T1000 (cell line): ENCODE results near the gene ATXN1.

ENCODE experiments used
- DNase-seq: peaks from one replicate; lab custom pipeline; 2025; ENCODE audit warnings: mixed read lengths; lab: John Stamatoyannopoulos, UW

ATXN1 gene

DNA sequence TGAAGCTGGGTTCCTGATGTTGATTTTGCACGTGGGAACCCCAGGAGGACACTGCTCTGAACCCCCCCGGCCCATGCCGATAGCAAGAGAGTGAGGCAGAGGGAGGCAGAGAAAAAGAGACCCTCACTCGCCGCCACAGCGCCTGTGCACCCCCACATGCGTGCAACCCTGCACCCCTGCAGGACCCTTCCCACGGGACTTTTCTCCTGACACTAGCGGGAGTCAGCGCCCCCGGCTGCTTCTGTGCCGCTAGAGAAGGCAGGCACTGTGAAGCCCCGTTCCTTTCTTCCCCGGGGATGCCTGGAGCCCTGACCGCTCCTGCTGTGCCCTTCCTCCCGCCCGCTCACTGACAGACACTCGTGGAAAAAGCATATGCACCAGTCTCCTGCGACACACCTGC is 455.5 kb downstream of the ATXN1 start:
- no peak for DNase-seq

GRCh38 chr6:16305246-16305725 is 456.0 kb downstream of the ATXN1 start:
- no peak for DNase-seq

DNA sequence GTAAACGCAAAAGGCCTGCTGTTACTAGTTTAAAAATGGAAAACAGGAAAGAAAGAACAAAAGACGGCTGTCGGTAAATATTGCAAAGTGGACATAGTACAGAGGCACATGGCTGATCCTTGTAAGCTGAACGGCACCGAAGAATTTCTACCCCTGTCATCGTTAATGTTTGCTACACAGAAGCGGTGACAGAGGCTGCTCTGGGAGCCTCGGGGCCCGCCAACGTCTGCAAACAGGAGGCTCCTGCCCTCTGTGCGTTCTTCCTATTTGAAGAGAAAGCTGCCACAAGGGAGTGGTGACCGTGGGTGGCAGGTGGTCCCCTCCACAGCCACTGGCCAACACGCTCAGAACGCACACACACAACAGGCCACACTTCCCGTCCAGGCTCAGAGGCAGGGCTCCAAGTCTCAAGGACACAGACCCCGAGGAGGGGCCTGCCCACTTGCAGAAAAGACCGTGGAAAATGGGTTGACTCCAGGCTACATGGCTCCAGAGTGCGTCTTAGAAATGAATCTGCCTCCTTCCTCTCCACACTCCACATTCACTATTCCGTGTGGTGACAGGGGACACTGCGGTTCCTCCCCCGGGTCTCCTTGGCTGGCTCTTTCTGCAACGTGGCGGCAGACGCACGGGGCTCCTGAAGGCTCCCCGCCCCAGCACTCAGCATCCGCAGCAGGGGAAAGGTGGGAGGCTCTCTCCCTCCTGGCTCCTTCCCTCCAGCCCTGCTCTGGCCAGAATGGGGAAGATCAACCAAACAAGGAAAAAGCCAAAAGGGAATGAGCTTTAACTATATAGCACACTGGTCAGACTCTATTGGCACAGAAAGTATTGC is 458.3 kb downstream of the ATXN1 start:
- no peak for DNase-seq

DNA sequence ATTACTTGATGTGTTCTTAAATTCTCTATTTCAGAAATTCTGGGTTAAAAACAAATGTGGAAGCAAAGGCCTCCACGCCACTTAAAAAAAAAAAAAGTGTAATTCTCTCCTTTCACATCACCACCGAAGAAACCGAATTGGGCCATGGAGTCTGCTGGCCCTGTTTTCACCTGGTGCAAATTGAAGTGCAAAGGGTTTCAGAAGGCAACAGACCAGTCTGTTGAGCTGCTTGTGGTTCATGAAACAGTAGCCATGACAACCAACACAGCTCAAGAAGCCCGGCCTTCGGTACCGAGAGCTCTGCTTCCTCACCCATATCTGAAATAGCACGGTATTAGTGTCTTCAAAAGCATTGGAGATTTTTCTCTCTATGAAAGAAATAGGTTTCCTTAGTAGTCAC is 459.7 kb downstream of the ATXN1 start:
- DNase-seq, result no peak

- no peak for DNase-seq
Observed at GRCh38 chr6:16299861-16300260, 461.4 kb downstream of the ATXN1 start.

- no peak for DNase-seq
Observed at GRCh38 chr6:16296061-16296670, 465.1 kb downstream of the ATXN1 start.

GRCh38 chr6:16295471-16295870 is 465.8 kb downstream of the ATXN1 start:
- no peak for DNase-seq

- no peak for DNase-seq
Observed at GRCh38 chr6:16295060-16295459, 466.2 kb downstream of the ATXN1 start.

DNA sequence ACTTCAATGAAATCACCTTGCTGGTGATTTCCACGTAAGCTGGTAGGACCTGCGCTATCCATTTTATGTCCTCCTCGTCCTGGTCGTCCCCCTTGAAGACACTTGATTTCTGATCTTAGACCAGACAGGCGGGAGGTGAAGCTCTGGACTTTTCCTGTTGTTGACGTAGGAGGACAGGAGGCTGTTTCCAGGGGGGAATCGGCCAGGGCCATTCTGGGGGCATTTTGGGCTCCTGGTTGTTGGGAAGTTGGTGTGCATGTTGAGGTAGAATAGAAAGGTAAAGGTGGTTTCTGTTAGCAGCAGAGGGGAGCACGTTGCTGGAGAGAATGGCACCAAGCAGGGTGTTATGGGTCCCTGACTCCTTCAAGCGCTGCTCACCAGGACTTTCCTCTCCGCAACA is 466.9 kb downstream of the ATXN1 start:
- DNase-seq, result no peak

- no peak for DNase-seq
Observed at GRCh38 chr6:16292942-16293341, 468.3 kb downstream of the ATXN1 start.

- no peak for DNase-seq
Observed at GRCh38 chr6:16292432-16292831, 468.8 kb downstream of the ATXN1 start.

- no peak for DNase-seq
Observed at GRCh38 chr6:16291739-16292138, 469.5 kb downstream of the ATXN1 start.

- no peak for DNase-seq
Observed at GRCh38 chr6:16288163-16288562, 473.1 kb downstream of the ATXN1 start.

- no peak for DNase-seq
Observed at GRCh38 chr6:16286151-16286522, 475.1 kb downstream of the ATXN1 start.

- DNase-seq, result no peak
Observed at GRCh38 chr6:16285467-16286150, 475.7 kb downstream of the ATXN1 start.

- DNase-seq, result no peak
Observed at GRCh38 chr6:16284472-16284871, 476.8 kb downstream of the ATXN1 start.

DNA sequence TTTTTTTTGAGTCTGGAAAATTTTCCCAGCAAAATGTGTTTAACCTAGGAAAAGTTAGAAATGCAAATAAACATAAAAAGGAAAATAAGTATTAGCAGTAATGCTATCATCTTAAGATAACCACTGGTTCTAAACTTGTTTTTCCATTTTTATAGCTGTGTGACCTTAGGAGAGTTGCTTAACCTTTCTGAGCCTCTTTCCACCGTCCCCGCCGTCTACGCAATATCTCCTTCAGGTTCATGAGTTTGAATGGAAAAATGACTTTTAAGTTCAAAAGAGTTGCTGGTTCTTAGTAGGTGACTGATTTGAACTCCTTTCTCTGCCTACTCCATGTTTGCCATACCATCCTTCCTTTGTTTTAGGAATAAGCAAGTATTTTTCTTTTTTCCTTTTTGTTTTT is 478.9 kb downstream of the ATXN1 start:
- DNase-seq, result no peak

DNA sequence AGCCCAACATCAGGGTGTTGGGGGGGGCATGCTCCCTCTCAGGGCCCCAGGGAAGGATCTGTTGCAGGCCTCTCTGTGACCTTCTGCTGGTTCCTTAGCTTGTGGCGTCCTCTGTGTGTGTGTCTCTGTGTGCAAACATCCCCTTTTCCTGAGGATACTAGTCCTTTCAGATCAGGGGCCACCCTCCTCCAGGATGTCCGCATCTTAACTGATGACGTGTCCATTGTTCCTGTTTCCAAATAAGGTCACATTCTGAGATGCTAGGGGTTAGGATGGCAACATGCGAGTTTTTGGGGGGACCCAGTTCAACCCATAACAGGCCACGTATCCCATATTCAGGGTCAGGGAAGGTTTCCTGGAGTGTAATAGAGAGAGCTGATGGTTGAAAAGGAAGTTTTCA is 482.0 kb downstream of the ATXN1 start:
- DNase-seq, result no peak

DNA sequence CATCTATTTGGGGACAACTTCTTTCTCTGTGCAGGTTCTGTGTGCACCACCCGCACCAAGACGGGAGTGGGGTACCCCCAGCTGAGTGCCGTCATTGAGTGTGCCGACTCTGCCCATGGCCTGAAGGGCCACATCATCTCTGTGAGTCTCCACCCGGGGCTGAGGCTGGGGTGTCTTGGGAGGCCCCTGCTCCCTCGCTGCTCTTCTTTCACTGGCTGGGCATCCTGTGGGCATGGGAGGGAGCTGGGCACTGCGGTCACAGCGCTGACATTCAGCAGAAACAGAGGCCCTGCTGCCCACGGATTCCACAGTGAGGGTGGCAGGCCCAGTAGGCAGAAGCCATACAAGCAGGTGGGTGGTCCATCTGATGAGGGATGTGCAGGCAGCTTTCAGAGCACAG is 482.5 kb downstream of the ATXN1 start:
- DNase-seq, result no peak

- no peak for DNase-seq
Observed at GRCh38 chr6:16278048-16278724, 483.1 kb downstream of the ATXN1 start.

DNA sequence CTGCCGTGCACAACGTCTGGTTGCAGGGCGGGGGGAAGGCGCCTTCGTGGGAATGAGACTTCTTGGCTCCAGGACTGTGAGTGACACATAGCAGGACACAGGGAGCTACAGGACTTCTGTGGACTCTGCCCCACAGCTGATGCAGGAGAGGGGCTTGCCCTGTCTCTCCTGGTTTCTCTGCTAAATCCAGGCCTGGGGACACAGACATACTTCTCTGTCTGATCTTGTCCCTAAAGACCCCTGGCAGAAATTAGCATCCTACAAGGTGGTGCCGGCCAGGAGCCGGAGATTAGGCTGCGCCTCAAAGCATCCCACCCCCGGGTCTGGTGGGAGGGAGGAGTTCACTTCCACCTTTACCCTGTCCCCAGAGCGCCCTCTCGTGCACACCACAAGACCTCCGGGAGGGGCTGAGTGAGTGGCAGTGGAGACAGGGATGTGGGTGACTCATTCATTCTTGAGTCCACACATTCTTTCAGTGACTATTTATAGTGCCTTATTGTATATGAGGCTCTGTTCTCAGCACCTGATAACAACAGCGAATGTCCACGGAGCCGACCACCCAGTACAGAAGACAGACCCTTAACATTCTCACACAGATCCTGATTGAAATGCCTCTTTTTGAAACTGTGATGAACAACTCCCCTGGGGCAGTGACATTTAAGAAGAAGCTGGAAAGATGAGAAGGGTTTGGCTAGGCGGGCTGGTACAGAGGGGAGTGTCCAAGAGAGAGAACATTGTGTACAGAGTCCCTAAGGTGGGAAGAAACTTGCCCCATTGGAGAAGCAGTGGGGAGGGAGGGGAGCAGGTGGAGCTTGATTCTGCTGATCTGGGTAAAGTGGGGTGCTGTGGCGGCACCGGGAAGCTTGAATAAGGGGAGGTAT is 483.9 kb downstream of the ATXN1 start:
- DNase-seq, result peak; percentile 37
